NCI-H1694 (cell line): ENCODE measurements around the gene NAGS.
"Not testable (repeated sequence)": the region's sequence is repeated elsewhere in the genome, so short reads cannot be mapped to it uniquely, and the experiment has no call there.

Source experiments
- DNase-seq: peaks from one replicate; lab custom pipeline; 2025; lab: John Stamatoyannopoulos, UW

NAGS gene, protein sequence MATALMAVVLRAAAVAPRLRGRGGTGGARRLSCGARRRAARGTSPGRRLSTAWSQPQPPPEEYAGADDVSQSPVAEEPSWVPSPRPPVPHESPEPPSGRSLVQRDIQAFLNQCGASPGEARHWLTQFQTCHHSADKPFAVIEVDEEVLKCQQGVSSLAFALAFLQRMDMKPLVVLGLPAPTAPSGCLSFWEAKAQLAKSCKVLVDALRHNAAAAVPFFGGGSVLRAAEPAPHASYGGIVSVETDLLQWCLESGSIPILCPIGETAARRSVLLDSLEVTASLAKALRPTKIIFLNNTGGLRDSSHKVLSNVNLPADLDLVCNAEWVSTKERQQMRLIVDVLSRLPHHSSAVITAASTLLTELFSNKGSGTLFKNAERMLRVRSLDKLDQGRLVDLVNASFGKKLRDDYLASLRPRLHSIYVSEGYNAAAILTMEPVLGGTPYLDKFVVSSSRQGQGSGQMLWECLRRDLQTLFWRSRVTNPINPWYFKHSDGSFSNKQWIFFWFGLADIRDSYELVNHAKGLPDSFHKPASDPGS

DNA sequence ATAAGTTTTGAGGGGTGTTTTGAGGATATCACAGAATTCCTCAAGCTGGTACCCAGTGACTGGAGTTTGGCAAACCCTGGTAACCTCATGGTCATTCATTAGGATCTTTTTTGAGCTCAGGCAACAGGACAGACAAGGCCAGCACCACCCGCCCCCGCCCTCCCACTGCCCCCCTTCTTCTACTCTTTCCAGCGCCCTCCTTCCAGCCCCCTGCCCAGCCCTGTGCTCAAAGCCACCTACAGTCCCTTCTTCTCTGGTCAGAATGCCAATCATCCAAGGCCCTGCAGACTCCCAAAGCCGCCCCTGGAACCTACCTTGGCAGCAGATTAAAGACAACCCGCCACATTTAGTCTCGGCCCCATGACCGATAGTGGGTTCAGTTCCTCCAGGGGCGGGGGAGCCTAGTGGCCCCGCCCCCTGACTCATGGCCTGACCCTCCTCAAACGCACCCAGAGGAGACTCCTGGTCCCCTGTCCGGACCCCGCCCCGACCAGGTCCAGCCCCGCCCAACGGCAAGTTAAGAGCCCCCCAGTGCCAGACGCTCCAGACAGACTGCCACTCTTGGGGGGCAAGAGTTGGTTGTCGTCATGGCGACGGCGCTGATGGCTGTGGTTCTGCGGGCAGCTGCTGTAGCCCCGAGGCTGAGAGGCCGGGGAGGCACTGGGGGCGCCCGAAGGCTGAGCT is at the start of gene NAGS:
Gene NAGS, plus strand, starts transcription at position 546 of the 684 bp plus-strand sequence. Its CDS starts 42 bp downstream, at position 588.
- no peak for DNase-seq

DNA sequence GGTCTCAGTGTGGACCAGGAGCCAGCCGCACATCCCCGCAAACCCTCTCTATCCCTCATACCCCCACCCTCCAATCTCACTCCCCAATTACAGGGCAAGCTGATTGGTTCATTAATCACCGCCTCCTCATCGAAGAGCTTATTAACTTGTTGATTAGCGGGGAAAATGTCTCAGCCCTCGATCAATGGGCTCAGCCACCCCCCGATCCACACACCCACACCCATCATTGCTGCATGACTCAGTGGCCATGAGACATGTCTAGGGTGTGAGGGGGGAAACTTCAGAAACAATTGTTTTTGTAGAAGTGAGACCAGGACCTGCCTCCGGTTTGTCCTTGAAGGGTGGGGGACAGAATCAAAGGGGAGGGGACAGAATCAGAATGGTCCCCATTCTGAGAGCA is 48.2 kb upstream of the NAGS start:
- no peak for DNase-seq

DNA sequence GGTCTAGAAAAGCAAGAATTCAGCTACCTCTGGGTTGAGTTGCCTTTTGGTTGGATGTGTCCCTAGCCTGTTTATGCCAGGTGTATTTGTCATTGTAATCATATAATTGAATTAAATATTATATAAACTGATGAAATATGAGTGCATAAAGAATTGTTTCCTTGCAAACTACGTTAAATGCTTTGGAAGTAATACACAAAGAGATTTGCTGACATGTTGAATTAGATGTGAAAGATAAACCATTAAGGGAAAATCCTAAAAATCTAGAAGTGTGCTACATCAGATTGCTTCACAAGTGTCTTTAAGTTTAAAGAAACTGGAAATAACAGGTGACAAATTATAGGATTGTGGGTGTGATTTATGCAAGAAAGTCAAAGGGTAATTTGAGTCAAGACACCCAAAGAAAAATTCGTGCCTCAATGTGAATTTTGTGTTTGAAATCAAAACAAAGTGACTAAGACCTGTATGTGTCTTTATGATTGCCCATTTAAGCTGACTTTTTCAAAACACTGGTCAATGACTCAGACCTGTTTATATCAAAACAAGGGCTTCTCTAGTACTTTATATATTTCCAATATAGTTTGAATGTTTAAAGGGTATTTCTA is 45.6 kb upstream of the NAGS start:
- no peak for DNase-seq

DNA sequence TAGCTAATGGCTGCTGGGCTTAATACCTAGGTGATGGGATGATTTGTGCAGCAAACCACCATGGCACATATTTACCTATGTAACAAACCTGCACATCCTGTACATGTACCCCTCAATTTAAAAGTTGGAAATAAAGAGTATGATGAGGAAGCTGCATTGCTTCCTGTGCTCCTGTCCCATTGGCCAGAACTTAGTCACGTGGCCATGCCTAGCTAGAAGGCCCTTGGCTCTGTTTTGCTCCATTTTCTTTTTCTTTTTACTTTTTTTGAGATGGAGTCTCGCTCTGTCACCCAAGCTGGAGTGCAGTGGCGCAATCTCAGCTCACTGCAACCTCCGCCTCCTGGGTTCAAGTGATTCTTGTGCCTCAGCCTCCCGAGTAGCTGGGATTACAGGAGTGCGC is 43.1 kb upstream of the NAGS start:
- not testable (repeated sequence) for DNase-seq

DNA sequence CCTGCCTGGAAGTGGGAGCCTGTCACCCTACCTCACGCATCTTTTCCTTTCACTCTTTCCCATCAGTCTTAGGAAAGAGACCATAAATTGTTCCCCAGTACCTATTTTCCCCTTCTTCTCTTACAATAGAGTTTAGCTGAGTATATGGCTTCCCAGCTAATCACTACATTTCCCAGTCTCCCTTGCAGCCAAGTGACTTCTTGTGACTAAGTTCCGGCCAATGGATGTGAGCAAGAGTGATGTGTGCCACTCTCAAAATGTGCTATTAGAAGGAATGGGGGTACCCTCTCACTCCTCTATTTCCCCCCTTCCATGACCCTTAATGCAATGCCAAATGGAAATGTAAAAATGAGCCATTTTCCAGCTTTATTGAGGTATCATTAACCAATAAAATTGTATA is 42.5 kb upstream of the NAGS start:
- DNase-seq = no peak

DNA sequence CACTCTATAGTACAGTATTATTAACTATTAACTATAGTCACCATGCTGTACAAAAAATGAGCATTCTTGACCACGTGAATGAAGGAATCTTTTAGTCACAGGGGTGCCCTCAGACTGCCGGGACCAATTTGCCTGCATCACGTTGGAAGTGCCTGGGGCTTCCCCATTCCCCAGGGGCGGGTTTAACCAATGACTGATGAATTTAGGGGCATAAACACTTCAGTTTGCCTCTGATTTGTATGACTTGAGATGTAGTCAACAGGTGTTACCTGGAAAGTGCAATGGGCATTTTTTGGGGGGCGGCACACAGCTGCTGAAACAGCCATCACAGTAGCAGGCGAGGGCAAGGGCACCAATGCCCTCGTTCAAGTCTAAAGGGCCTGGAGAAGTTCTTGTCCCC is 41.9 kb upstream of the NAGS start:
- no peak for DNase-seq

DNA sequence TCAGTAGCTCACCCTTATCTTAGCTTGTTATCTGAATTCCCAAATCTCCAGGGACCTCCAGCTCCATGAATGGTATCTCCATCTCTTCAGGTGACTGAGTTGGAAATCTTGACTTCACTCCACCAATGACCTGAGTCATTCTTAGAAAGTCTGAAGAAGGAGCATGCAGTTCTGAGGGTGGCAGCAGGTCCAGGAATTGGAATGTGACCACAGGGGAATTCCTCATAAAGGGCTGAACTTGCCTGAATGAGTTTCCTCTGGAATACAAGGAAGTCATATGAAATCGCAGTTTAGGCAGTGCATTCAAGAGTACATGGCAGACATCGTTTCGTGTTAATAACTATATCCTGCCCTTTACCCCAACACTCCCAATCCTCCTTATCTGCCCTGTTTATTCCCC is 38.1 kb upstream of the NAGS start:
- no peak for DNase-seq

DNA sequence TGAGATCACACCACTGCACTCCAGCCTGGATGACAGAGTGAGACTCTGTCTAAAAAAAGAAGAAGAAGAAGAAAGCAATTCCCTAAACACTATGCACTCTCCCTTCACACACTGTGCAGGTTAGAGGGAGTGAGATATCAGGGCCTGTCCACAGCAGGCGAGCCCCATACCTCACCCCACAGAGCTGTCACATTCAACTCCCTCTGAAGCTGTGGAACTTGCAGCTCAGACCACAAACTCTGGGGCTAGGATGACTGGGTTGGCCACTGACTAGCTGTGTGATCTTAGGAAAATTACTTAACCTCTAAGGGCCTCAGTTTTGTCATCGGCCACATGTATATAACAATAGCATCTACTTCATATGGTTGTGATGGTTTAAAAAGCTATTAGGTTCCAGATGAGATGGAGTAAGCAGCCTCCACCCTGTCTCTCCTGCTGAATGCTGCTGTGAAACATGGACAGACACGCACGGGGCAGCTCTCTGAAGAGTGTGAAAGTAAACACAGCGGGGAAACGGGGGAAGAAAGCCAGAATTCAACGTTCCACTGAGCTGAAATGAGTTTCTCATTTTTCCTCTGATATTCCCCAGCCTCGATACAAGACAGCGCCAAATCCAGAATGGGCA is 37.1 kb upstream of the NAGS start:
- DNase-seq = no peak

DNA sequence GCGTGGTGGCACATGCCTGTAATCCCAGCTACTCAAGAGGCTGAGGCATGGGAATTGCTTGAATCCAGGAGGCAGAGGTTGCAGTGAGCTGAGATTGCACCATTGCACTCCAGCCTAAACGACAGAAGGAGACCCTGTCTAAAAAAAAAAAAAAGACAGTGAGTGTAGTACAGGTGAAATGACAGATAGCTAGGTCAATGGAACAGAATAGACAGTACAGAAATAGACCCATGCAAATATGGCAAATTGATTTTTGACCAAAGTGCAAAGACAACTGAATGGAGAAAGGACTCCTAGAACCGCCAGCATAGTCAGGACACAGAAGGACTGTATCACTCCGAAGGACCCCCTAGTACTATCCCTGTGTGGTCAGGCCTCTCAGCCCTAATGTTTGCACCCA is 34.1 kb upstream of the NAGS start:
- no peak for DNase-seq

DNA sequence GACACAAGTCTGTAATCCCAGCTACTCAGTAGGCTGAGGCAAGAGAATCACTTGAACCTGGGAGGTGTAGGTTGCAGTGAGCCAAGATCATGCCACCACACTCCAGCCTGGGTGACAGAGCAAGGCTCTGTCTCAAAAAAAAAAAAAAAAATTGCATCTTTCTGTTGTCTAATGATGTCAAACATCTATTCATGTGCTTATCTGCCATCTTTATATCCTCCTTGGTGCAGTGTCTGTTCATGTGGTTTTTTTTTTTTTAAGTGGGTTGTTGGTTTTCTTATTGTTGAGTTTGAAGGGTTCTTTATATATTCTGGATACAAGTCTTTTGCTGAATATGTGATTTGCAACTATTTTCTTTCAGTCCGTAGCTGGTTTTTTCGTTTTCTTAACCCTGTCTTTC is 33.0 kb upstream of the NAGS start:
- DNase-seq = not testable (repeated sequence)

DNA sequence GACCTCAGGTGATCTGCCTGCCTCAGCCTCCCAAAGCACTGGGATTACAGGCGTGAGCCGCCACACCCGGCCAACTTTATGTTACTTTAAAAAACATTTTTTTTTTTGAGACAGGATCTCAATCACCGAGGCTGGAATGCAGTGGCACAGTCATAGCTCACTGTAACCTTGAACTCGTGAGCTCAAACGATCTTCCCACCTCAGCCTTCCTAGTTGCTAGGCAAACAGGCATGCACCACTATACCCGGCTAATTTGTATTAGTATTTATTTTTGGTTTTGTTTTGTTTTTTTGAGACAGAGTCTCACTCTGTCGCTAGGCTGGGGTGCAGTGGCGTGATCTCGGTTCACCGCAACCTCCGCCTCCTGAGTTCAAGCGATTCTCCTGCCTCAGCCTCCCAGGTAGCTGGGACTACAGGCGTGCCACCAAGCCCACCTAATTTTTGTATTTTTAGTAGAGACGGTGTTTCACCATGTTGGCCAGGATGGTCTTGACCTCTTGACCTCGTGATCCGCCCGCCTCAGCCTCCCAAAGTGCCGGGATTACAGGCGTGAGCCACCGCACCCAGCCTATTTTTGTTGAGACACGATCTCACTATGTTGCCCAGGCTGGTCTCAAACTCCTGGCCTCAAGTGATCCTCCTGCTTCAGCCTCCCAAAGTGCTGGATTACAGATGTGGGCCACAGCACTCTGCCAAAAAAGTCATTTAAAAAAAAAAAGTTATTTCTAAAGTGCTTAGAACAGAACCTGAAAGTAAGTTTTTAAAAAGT is 31.8 kb upstream of the NAGS start:
- DNase-seq = not testable (repeated sequence)

DNA sequence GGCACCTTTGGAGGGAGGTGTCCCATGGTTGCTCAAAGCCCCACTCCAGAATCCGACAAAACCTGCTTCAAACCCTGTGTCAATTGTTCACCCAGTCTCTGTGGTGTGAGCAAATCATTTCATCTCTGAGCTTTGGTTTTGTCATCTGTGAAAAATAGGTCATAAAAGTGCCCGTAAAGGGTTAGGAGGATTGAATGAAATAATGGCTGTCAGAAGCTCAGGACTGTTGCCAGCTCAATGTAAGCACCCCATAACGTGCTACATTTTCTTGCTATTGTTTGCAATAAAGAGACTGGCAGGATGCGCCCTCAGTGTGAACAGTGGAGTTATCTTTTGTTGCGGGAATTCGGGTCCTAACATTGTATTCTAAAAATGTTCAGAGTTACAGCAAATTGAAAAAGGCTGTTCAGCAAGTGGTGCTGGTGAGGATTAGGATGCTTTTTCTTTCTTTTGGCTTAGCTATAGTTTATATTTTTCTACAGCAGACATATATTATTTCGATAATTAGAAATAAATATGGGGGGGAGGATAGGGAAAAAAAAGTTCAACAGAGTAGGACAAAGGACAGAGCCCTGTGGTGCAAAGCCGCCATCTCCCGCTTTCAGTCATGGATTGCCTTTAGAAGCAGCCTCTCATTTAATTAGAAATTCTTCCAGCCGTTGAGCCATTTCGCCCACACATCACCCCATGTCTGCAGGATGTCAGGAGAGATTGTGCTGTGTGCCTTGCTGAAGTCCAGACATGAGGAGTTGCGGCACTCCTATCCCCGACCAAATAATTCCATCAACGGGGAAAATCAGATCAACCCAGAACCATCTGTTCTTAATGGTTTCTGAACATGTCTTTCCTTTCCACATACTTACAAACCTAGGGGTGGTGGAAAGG is 29.8 kb upstream of the NAGS start:
- DNase-seq = no peak

DNA sequence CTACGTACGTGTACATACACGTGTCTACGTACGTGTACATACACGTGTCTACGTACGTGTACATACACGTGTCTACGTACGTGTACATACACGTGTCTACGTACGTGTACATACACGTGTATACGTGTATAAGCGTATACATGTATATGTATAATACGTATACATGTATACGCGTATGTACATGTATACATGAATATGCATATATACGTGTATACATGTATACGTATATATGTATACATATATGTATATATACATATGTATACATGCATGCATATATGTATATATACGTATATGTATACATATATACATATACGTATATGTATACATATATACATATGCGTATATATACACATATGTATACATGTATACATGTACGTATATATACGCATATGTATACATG is 28.5 kb upstream of the NAGS start:
- no peak for DNase-seq

DNA sequence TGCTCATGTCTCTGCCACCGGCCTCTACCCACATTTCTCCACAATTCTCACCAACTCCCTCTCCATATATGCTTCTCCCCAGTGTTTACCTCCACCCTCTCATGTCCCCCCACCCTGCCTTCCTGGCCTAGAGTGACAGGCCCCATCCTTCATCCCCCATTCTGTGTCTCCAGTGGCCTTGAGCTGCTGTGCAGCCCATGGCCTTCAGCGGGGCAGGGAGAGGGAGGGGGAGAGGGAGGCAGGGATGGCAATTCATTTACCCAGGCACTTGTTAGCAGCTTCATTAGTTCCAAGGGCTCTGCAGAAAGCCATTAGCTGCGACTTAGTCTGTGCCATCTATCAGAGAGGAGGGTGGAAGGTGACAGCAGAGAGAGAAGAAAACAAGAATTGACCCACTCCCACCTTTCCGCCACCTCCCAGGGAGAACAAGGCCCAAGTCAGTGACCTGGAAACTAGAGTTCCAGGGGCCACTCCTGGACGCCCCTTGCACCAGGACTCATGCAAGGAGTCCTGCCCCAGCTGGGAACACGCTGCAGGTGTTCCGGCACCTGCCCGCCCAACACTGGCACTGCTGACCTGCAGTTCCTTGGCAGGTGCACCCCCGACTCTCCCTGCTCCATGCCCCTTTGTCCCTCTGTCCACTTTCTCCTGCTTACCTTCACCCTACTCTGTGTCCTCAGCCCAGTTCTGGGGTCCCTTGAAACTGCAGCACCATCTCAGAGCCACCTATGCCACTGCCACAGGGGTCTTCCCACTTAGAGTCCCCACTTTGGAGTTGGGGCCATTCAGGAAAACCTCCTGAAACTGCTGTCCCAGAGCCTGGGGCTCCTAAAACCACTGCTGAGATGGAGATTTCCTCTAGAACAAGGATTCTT is 27.2 kb upstream of the NAGS start:
- no peak for DNase-seq

DNA sequence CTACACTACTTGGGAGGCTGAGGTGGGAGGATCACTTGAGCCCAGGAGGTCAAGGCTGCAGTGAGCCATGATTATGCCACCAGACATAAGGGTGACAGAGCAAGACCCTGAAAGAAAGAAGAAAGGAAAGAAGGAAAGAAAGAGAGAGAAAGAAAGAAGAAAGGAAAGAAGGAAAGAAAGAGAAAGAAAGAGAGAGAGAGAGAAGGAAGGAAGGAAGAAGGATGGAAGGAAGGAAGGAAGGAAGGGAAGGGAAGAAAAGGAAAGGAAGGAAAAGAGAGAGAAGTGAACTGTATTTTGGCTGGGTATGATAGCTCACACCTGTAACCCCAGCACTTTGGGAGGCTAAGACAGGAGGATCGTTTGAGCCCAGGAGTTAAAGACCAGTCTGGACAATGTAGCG is 26.3 kb upstream of the NAGS start:
- DNase-seq = no peak

DNA sequence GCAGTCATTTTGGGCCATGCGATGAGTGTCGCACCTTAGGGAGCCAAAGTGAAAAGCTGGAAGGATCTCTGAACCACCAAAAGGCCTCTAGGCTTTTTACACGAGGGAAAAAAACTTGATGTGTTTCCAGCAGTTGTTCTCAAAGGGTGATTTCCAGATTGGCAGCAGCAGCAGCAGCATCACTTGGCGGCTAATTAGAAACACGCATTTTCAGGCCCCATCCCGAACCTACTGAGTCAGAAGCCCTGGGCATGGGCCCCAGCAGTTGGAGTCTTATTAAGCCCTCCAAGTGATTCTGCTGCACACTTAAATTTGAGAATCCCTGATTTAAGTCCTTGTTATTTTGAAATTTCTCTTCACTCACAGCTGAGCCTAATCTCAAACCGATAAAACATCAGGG is 25.4 kb upstream of the NAGS start:
- DNase-seq = no peak

DNA sequence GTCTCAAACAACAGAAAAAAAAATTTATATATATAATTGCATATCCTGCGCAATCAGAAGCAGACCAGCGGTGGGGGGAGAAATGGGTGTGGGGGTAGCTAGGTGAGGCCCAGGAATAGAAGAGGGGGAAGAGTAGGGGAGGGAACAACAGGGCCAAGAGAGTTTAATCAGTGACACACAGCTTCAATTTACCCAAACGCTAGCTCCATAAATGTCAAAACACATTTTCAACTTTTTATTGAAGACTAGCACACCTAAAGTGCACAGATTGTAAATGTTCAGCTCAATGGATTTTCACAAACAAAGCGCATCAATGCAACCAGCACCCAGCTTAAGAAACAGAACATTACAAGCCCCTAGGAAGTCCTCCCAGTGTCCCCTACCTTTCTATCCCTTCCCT is 24.8 kb upstream of the NAGS start:
- DNase-seq = no peak

DNA sequence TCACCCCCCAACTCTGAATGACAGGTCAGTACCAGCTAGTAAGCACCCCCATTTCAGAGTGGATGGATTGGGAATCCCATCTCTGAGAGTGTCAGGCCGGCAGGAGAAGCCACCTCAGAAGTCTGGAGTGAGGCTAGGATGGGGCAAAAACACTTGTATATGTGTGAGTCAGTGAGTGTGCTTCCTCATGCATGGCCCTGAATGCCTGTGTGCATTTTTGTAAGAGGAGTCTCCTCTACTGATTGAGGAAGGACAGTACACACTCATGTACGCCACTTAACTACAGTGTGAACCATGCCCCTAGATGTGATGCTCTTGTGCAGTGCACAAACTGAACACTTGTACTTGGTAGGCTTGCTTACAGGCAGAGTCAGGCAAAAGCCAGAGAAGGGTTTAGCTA is 22.3 kb upstream of the NAGS start:
- DNase-seq = no peak

DNA sequence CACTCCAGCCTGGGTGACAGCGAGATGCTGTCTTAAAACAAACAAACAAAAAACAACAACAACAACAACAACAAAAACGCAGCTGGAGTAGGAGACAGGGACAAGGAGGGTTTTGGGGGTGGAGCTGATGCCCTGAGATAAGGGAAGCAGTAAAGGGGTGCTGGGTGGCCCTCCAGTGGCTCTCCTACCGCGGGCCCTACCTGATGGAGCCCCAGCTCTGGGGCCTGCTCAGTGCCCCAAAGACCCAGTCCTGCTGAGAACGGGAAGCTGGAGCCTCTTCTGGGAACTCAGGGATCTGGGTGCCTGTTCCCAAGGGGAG is 21.3 kb upstream of the NAGS start:
- no peak for DNase-seq
